Liver (tissue), 9 donors: ENCODE results near the gene PACC1. TPM values are rescaled to one million over a fixed set of nuclear protein-coding genes. Genes with fewer than 3 reads are reported as not detected.

Experiments used
- DNase-seq: peaks from one replicate; pipeline ENCODE4 v3.0.0-alpha.2; 2017; ENCODE audit warnings: low spot score
- H3K27ac ChIP-seq, 2 donors: one replicate each; pipeline ENCODE4 v1.7.0; 2013; ENCODE audit warnings: inconsistent platforms in 2 of 2, low read length in 2 of 2, control low read depth in 1 of 2, low read depth in 1 of 2, mild to moderate bottlenecking in 1 of 2
- H3K27me3 ChIP-seq, 4 donors: one replicate each; pipeline versions ENCODE4 v1.6.1 to v1.7.0; 2013; ENCODE audit warnings: low read length in 3 of 4, inconsistent platforms in 1 of 4, mild to moderate bottlenecking in 1 of 4, moderate library complexity in 1 of 4; ENCODE audit not compliant: control insufficient read depth in 4 of 4, insufficient read depth in 4 of 4
- H3K36me3 ChIP-seq, 4 donors: one replicate each; pipeline versions ENCODE4 v1.6.1 to v1.7.0; 2013; ENCODE audit warnings: low read length in 3 of 4, mild to moderate bottlenecking in 3 of 4, low read depth in 1 of 4, moderate library complexity in 1 of 4; ENCODE audit not compliant: control insufficient read depth in 4 of 4, insufficient read depth in 3 of 4
- H3K4me1 ChIP-seq, 4 donors: one replicate each; pipeline versions ENCODE4 v1.6.1 to v1.7.0; 2013; ENCODE audit warnings: low read length in 3 of 4, mild to moderate bottlenecking in 3 of 4, moderate library complexity in 1 of 4; ENCODE audit not compliant: control insufficient read depth in 4 of 4, insufficient read depth in 4 of 4
- H3K4me3 ChIP-seq, 3 donors: one replicate each; pipeline versions ENCODE4 v1.6.1 to v1.7.0; 2013; ENCODE audit warnings: low read length in 3 of 3, control low read depth in 1 of 3, low read depth in 1 of 3, mild to moderate bottlenecking in 1 of 3
- H3K9ac ChIP-seq, 2 donors: one replicate each; pipeline ENCODE4 v1.7.0; 2013; ENCODE audit warnings: low read length in 2 of 2, mild to moderate bottlenecking in 2 of 2, moderate library complexity in 2 of 2, control low read depth in 1 of 2, low read depth in 1 of 2
- H3K9me3 ChIP-seq, 4 donors: one replicate each; pipeline versions ENCODE4 v1.6.1 to v1.7.0; 2013; ENCODE audit warnings: low read length in 3 of 4; ENCODE audit not compliant: control insufficient read depth in 4 of 4
- ATF3 ChIP-seq: IDR thresholded peaks from 2 replicates; pipeline ENCODE4 v1.6.1; 2016; ENCODE audit warnings: antibody characterized with exemption
- CTCF ChIP-seq: fragments of 150-350 bp; IDR thresholded peaks from 2 replicates; pipeline ENCODE4 v1.5.1; 2017; ENCODE audit warnings: improper control_type of control experiment, low read depth, low read length; ENCODE audit not compliant: missing input control
- EGR1 ChIP-seq, 2 donors: IDR thresholded peaks; 2 replicates each; pipeline ENCODE4 v1.6.1; 2016 to 2018; ENCODE audit warnings: antibody characterized with exemption in 2 of 2, low read depth in 2 of 2
- FOXA1 ChIP-seq: IDR thresholded peaks from 2 replicates; pipeline ENCODE4 v1.6.1; 2016; ENCODE audit warnings: antibody characterized with exemption
- FOXA2 ChIP-seq: IDR thresholded peaks from 2 replicates; pipeline ENCODE4 v1.6.1; 2016; ENCODE audit warnings: antibody characterized with exemption
- GABPA ChIP-seq, 2 donors: IDR thresholded peaks in 1 of 2; conservative IDR thresholded peaks in 1 of 2; 2 replicates each; pipeline ENCODE4 v1.6.1; 2016; ENCODE audit warnings: antibody characterized with exemption in 2 of 2, mild to moderate bottlenecking in 1 of 2, moderate library complexity in 1 of 2
- HNF4A ChIP-seq, 2 donors: conservative IDR thresholded peaks; 2 replicates each; pipeline ENCODE4 v1.6.1; 2016; ENCODE audit warnings: antibody characterized with exemption in 2 of 2, mild to moderate bottlenecking in 2 of 2
- HNF4G ChIP-seq: IDR thresholded peaks from 2 replicates; pipeline ENCODE4 v1.6.1; 2016; ENCODE audit warnings: antibody characterized with exemption
- JUND ChIP-seq, 2 donors: IDR thresholded peaks; 2 replicates each; pipeline ENCODE4 v1.6.1; 2016; ENCODE audit warnings: antibody characterized with exemption in 2 of 2
- MAX ChIP-seq: IDR thresholded peaks from 2 replicates; pipeline ENCODE4 v1.6.1; 2016; ENCODE audit warnings: antibody characterized with exemption
- NR2F2 ChIP-seq: IDR thresholded peaks from 2 replicates; pipeline ENCODE4 v1.6.1; 2016; ENCODE audit warnings: antibody characterized with exemption
- REST ChIP-seq: IDR thresholded peaks from 2 replicates; pipeline ENCODE4 v1.6.1; 2016; ENCODE audit warnings: antibody characterized with exemption, mild to moderate bottlenecking
- RXRA ChIP-seq, 2 donors: IDR thresholded peaks; 2 replicates each; pipeline ENCODE4 v1.6.1; 2017 to 2018; ENCODE audit warnings: antibody characterized with exemption in 2 of 2, mild to moderate bottlenecking in 1 of 2
- SP1 ChIP-seq: IDR thresholded peaks from 2 replicates; pipeline ENCODE4 v1.6.1; 2018; ENCODE audit warnings: antibody characterized with exemption, mild to moderate bottlenecking
- TAF1 ChIP-seq: conservative IDR thresholded peaks from 2 replicates; pipeline ENCODE4 v1.6.1; 2016; ENCODE audit warnings: antibody characterized with exemption, mild to moderate bottlenecking
- YY1 ChIP-seq: IDR thresholded peaks from 2 replicates; pipeline ENCODE4 v1.6.1; 2016; ENCODE audit warnings: antibody characterized with exemption, mild to moderate bottlenecking
- WGBS: extraction: QIAGEN DNeasy Blood & Tissue Kit; methylation state at CpG from one replicate; pipeline ENCODE4 v1.1.7; 2013; 5-methylcytosine and 5-hydroxymethylcytosine counted together
- polyA plus RNA-seq, 2 donors: library from polyadenylated mRNA; stranded (reverse) in 1 of 2; unstranded in 1 of 2; fragments of 200-250 nt in 1 of 2; fragments of >200 nt in 1 of 2; fragmentation: Nextera tagmentation in 1 of 2; extraction: Ambion mirVana in 1 of 2; gene quantifications; one replicate each; pipeline versions ENCODE4 v1.2.1 to v1.2.3, GENCODE V29; 2013 to 2015
- total RNA-seq, 2 donors: library from RNA; depleted of rRNA; stranded (reverse); fragments of >200 nt; gene quantifications; one replicate each; pipeline ENCODE4 v1.2.3, GENCODE V29; 2014
- donor health status: healthy.
- donor health status: healthy.
- donor health status: healthy.
- donor health status: healthy.
- donor health status: healthy.

PACC1 gene
- total and polyA plus RNA-seq, 4 donors = 1.4 to 3.4 (median 1.7) TPM

GRCh38 chr1:212328248-212328647, 86.4 kb downstream of the PACC1 start:
- Histone ChIP-seq H3K9ac (no peak overlapping the region), H3K4me1 (peaks cover 0 to 6% (median 4%) of the 10 kb centered on the region in 4 donors), H3K27ac (no peak overlapping the region), H3K4me3 (no peak overlapping the region), H3K9me3 (no peaks in the 10 kb centered on the region), H3K36me3 (peaks cover 0 to 3% (median under 1%) of the 10 kb centered on the region in 4 donors), H3K27me3 (no peaks in the 10 kb centered on the region)
- WGBS = 64% methylated on average over 4 of the region's 4 CpGs
- no peak for TF ChIP-seq ATF3
- no peak for TF ChIP-seq REST
- TF ChIP-seq FOXA2 = no peak
- TF ChIP-seq EGR1 (IDR thresholded peaks at IDR 0.05; ENCODE audit: low read depth in 2 of 2) = no peak
- no peak for TF ChIP-seq SP1
- no peak for TF ChIP-seq YY1
- TF ChIP-seq CTCF = no peak
- TF ChIP-seq TAF1 = no peak
- no peak for DNase-seq

GRCh38 chr1:212326541-212326940, 88.1 kb downstream of the PACC1 start:
- Histone ChIP-seq H3K4me3 (no peak overlapping the region), H3K4me1 (peaks cover 0 to 6% (median 4%) of the 10 kb centered on the region in 4 donors), H3K9ac (no peak overlapping the region), H3K9me3 (no peaks in the 10 kb centered on the region), H3K27me3 (no peaks in the 10 kb centered on the region), H3K27ac (no peak overlapping the region), H3K36me3 (peaks cover 0 to 2% (median 0%) of the 10 kb centered on the region in 4 donors)
- TF ChIP-seq FOXA1 = no peak
- peak; percentile 24 to 41 for TF ChIP-seq HNF4A (conservative IDR thresholded peaks at IDR 0.05)
- WGBS = 68% methylated on average over 3 of the region's 3 CpGs
- no peak for DNase-seq

GRCh38 chr1:212323066-212323465, 91.6 kb downstream of the PACC1 start:
- no peaks in the 10 kb centered on the region for H3K9me3 ChIP-seq
- 58% methylated on average over 3 of the region's 3 CpGs for WGBS
- no peak for TF ChIP-seq TAF1
- no peak for TF ChIP-seq JUND (IDR thresholded peaks at IDR 0.05)
- no peak for TF ChIP-seq GABPA (IDR thresholded peaks at IDR 0.05 in 1 of 2, conservative IDR thresholded peaks at IDR 0.05 in 1 of 2)
- TF ChIP-seq HNF4A (conservative IDR thresholded peaks at IDR 0.05) = no peak
- TF ChIP-seq FOXA1 = no peak
- TF ChIP-seq REST = no peak
- TF ChIP-seq FOXA2 = no peak
- no peak for TF ChIP-seq RXRA (IDR thresholded peaks at IDR 0.05)
- TF ChIP-seq SP1 = no peak
- no peak for TF ChIP-seq MAX
- no peak for TF ChIP-seq HNF4G
- no peak for TF ChIP-seq CTCF
- TF ChIP-seq NR2F2 = no peak
- peaks cover 0 to 4% (median 1%) of the 10 kb centered on the region in 4 donors for H3K4me1 ChIP-seq
- H3K4me3 ChIP-seq = no peak overlapping the region
- H3K36me3 ChIP-seq = no peaks in the 10 kb centered on the region
- no peak overlapping the region for H3K27ac ChIP-seq
- H3K9ac ChIP-seq = no peak overlapping the region
- no peaks in the 10 kb centered on the region for H3K27me3 ChIP-seq
- DNase-seq = no peak
